Skin epidermis (tissue), 12 donors: Measurements from ENCODE around the gene ASIC5.
"Not testable (repeated sequence)": the region's sequence is repeated elsewhere in the genome, so short reads cannot be mapped to it uniquely, and the experiment has no call there.

Experiments used
- H3K27ac ChIP-seq, 21 experiments: fragments of 200-600 bp; sonication (generic) in 11 of 21; one replicate each; pipeline ENCODE4 v1.5.0; 2020; ENCODE audit warnings: mild to moderate bottlenecking in 3 of 21, inconsistent platforms in 2 of 21, moderate library complexity in 2 of 21
- H3K4me3 ChIP-seq, 7 experiments: fragments of 200-600 bp; sonication (generic) in 2 of 7; one replicate each; pipeline ENCODE4 v1.5.0; 2020; ENCODE audit warnings: inconsistent platforms in 2 of 7, mild to moderate bottlenecking in 2 of 7, moderate library complexity in 1 of 7

Gene ASIC5

DNA sequence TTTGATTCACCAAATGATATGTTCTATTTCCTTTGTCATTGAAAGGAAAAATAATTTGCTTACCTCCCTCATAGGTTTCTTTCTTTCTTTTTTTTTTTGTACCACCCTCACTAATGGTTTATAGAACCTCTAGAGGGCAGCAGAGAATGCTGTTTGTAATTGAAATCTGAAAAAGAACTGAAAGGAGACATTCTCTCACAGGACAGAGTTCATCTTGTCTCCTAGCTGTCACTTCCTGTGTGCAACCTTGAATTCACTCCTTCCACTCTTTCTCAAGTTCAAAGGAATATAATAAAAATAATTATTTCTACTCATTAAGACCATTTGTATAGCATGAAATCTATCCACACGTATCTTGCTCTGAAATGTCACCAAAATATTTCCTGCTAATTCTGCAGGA is 56.2 kb downstream of the ASIC5 start:
- no peak overlapping the region for H3K27ac ChIP-seq
- no peak overlapping the region for H3K4me3 ChIP-seq

DNA sequence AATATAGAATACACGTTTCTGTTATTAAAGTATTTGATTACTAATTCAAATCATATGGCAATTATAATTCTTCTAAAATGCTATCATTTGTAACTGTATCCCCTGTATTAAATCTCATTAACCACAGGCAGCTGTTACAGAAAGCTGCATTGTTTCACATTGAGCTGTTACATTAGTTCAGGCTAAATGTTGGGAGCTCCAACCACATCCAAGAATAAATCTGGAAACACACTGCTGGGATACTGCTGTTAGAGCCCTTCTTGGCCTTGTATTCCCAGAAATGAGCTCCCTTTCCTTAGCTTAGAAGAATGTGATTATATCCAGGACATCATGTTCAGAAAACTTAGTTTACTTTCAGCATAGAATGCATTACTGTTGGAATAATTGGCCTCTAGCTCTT is 59.1 kb downstream of the ASIC5 start:
- no peak overlapping the region for H3K4me3 ChIP-seq
- peak overlapping the region in 4 of 21 experiments; percentile 59 to 72 (median 62) for H3K27ac ChIP-seq

DNA sequence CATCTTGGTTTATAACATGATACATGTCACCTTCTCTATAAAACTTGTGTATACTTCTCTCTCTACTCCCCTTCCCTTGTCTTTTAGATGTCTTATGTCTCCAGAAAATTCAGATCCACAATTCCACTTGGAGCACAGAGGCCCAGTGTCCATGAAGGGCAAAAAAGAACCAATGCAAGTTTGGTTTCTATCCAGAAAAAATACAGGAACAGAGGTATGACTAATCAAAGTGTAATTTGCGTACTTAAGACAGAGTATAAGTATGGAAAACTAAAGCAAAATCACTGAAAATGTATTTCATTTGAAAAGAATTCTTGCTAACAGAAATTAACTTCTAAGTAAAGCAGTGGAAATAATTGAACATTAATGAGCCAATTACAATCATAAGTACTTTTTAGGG is 61.1 kb downstream of the ASIC5 start:
- peak overlapping the region in 4 of 21 experiments; percentile 42 to 78 (median 55) for H3K27ac ChIP-seq

DNA sequence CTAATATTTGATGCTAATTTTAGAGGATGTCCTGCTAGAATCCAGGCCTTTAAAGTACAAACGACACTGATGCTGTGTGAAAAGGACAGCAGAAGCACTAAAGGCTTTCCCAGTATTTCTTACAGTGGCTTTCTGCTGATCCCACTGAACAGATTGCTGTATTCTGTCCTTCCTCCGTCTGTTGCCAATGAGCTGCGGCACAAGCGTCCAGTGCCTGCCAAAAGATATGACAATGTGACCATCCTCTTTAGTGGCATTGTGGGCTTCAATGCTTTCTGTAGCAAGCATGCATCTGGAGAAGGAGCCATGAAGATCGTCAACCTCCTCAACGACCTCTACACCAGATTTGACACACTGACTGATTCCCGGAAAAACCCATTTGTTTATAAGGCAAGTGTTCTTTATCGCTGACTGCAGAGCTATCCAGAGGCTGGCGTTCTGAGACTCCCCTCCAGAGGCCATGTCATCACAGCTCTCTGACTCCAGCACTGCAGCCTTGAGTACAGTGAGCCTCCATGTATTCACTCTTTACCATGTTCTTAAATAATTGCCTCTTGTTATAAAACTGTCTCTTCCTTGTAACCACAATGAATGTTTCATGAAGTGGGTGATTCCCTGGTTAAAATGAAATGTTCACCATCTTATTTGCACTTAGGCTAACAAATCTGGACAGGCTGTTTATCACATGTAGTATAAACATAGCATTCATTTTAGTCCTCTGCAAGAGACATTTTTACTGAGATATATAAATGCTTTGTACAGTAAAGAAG is 63.7 kb downstream of the ASIC5 start:
- H3K27ac ChIP-seq = no peak overlapping the region
- no peak overlapping the region for H3K4me3 ChIP-seq

More for the DNA sequence above, 61.1 kb downstream of the ASIC5 start:
- H3K4me3 ChIP-seq = no peak overlapping the region

- Histone ChIP-seq H3K27ac (no peak overlapping the region), H3K4me3 (no peak overlapping the region)
Measured at GRCh38 chr4:155800685-155801343, 65.3 kb downstream of the ASIC5 start.

DNA sequence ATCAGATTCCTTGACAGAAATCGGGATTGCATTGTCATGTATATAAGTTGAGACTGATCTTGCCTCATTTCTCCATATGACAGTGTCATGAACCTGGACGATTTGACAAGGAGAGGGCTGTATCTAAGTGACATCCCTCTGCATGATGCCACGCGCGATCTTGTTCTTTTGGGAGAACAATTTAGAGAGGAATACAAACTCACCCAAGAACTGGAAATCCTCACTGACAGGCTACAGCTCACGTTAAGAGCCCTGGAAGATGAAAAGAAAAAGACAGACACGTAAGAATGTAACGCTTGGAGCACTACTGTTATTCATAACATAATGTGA is 66.3 kb downstream of the ASIC5 start:
- H3K4me3 ChIP-seq = no peak overlapping the region
- peak overlapping the region in 2 of 21 experiments; percentile 14 to 31 for H3K27ac ChIP-seq

GRCh38 chr4:155799116-155799793 is 66.8 kb downstream of the ASIC5 start:
- Histone ChIP-seq H3K27ac (peak overlapping the region in 3 of 21 experiments; percentile 29 to 36 (median 31)), H3K4me3 (no peak overlapping the region)

DNA sequence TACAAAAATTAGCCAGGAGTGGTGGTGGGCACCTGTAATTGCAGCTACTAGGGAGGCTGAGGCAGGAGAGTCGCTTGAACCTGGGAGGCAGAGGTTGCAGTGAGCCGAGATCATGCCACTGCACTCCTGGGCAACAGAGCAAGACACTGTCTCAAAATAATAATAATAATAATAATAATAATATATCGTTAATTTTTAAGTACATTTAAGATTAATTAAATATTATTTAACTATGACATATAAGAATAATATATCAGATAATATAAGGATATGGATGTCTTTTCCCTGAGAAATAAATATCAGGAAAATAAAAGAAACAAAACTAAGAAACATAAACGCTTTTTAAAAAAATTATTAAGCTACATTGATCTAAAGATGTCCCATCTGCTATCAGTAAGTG is 68.5 kb downstream of the ASIC5 start:
- not testable (repeated sequence) for H3K4me3 ChIP-seq, H3K27ac ChIP-seq

DNA sequence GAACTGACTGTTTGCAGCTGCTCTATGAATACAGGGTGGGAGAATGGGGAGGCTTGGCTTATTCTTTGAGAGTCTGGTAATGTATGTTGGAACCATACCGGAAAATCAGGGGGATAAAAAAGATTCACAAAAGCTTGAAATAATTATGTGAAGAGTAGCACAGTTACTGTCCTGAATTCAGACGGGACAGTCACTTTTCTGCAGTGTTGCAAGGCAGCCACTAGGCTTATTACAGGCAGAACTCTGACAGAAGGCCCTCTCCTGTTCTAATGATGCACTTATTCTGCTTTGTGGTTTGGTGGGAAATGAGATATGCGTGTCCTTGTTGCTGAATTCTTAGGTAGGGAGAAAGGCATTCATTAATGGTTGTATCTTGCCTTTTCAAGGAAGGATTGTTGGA is 70.1 kb downstream of the ASIC5 start:
- Histone ChIP-seq H3K4me3 (no peak overlapping the region), H3K27ac (no peak overlapping the region)

GRCh38 chr4:155794589-155795236 is 71.4 kb downstream of the ASIC5 start:
- no peak overlapping the region for H3K4me3 ChIP-seq
- H3K27ac ChIP-seq = no peak overlapping the region

DNA sequence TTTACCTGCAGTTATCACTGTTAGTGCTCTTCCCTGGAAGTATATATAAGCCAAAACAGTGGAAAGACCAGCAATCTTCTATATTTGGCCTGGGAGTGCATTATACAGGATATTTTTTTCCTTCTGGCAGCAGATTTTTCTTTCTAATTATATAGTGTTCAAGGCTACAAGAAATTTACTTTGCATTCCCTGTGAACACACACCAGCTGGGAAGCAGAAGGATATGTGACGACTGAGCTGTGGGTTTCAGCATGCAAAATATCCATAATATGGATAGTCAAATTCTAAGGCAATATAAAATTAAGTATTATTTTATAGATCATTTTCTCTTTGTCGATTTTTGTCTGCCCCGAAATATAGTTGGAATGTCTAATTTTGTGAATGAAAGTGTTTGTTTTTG is 76.1 kb downstream of the ASIC5 start:
- Histone ChIP-seq H3K27ac (no peak overlapping the region), H3K4me3 (no peak overlapping the region)

DNA sequence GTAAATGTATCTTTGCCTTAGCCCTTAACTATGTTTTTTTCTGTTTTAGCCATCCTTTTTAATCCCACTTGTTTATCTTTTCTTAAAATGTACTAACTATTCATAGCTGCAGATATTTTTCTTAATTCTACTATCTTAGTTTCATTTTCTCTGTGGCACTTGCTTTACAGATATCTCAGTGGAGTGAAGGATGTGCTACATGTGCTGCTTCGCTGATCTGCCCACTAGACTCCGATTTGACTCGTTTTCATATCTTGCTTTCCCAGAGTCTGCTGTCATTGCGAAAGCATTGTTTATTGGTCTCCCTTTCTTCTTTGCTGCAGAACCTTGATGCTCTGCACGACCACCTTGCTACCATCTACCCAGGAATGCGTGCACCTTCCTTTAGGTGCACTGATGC is 76.7 kb downstream of the ASIC5 start:
- no peak overlapping the region for H3K4me3 ChIP-seq
- H3K27ac ChIP-seq = no peak overlapping the region

DNA sequence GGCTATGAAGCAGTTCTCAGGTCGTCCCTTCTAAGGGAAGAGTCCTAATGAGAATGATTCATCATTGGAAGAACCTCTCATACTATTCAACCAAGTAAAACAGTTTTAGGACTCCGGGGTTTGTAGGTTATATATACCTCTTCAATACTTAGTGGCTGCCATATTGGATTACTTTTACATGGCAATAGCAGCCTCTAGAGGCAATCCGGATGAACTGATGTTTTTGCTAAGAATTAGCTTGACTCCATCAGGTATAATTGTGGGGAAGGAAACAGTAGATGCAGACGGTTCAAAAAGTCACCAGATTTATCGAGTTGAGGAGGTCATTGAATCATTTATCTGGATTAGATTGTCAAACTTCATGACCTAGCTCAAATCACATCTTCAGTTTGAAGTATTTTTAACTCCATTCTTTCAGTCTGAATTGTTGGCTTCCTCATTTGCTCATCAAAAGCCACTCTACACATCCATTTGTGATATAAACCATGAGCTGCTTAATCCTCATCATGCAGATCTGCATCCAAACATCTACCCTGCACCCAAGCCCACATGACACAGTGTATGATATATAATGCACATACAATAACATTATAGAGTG is 78.9 kb downstream of the ASIC5 start:
- H3K4me3 ChIP-seq = no peak overlapping the region
- no peak overlapping the region for H3K27ac ChIP-seq

DNA sequence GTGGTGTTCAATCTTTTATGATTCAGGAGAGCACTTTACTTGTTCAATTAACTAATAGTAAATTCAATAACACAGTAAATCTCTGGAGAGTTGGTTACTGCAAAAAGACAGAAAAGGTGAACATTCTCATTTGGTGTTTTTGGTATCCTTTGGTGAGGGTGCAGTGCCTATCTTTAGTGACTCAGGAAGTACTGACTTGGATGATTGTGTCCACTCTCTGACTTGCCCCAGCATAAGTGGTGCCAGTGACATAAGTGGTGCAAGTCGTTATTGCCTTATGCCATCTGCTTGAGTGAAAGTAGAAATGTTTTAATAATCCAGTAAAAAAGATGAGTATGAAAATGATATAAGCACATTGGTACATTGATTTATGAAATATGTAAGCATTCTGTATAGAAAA is 80.2 kb downstream of the ASIC5 start:
- no peak overlapping the region for H3K4me3 ChIP-seq

DNA sequence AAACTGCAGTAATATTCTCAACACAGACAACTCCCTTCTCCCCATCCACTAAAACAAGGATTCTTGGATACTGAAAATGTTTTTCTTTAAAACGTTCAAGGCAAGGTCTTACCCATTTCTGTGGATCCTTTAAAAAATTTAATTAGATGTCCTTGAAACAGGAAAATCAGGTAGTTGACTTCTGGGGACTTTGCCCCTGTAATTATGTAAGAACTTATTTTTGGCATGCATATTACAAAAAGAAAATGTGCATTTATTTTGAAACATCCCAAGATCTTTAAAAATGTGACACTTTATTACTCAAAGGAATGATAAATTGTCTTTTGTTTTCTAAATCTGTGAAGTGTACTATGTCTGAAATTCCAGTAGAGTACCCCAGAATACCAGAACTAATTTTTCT is 81.4 kb downstream of the ASIC5 start:
- no peak overlapping the region for H3K27ac ChIP-seq

More for the DNA sequence above, 80.2 kb downstream of the ASIC5 start:
- H3K27ac ChIP-seq = no peak overlapping the region

GRCh38 chr4:155781249-155781831 is 84.7 kb downstream of the ASIC5 start:
- Histone ChIP-seq H3K27ac (no peak overlapping the region), H3K4me3 (no peak overlapping the region)

More for the DNA sequence above, 81.4 kb downstream of the ASIC5 start:
- H3K4me3 ChIP-seq = no peak overlapping the region

- Histone ChIP-seq H3K27ac (no peak overlapping the region), H3K4me3 (no peak overlapping the region)
Measured at GRCh38 chr4:155780775-155781174, 85.3 kb downstream of the ASIC5 start.
